GM21390 (cell line): ENCODE results near the gene GUCY1A2.

Source experiments
- ATAC-seq: cut with Tn5 transposase; IDR thresholded peaks from one replicate; pipeline ENCODE4 v1.9.1; 2021; ENCODE audit not compliant: unreplicated experiment

The GUCY1A2 gene

GRCh38 chr11:106679181-106679580 lies 339.1 kb downstream of the GUCY1A2 start:
- ATAC-seq, result no peak

GRCh38 chr11:106670069-106670468 lies 348.2 kb downstream of the GUCY1A2 start:
- ATAC-seq, result no peak

DNA sequence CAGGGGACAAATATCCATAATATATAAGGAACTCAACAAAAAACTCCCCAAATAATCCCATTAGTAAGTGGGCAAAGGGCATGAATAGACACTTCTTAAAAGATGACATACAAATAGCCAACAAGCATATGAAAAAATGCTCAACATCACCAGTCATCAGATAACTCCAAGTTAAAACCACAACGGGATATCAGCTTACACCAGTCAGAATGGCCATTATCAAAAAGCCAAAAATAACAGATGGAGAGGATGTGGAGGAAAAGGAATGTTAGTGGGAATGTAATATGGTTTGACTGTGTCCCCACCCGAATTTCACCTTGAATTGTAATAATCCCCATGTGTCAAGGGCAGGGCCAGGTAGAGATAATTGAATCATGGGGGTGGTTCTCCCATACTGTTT lies 350.1 kb downstream of the GUCY1A2 start:
- no peak for ATAC-seq

DNA sequence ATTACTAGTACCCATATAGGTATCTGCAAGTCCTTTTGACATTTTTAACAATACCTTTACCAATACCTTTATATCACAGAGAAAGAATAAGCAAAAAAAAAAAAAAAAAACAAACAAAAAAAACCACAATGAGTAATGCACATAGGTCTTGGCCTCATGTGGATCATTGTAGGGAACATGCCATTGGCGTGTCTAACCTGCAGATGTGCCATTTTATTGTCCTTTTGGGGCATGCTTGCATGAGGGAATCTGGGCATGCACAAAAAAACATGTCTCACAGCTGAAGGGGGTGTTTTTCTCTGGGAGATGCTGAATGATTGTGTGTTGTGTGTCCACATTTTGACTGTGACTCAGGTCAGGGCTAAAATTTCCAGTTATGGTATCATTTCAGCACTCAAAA lies 361.6 kb downstream of the GUCY1A2 start:
- no peak for ATAC-seq

GRCh38 chr11:106644824-106645223 lies 373.5 kb downstream of the GUCY1A2 start:
- no peak for ATAC-seq

DNA sequence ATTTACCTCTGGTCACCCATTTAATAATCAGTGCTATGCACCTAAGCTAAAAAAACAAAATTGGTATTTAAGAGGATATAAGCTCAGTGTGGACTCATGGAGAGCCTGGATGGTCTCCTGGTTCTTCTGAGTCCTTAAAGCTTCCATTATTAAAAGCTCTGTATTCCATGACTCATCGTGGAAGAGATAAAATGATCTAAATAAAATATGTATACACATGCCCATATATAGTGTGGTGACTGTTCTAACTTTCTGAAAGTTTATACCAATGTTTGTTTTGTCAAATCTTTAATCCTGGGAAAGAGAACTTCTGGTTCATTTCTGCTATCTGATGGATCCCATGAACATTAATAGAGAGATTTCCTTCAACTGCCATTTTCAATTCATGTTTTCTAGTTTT lies 375.9 kb downstream of the GUCY1A2 start:
- ATAC-seq, result no peak

DNA sequence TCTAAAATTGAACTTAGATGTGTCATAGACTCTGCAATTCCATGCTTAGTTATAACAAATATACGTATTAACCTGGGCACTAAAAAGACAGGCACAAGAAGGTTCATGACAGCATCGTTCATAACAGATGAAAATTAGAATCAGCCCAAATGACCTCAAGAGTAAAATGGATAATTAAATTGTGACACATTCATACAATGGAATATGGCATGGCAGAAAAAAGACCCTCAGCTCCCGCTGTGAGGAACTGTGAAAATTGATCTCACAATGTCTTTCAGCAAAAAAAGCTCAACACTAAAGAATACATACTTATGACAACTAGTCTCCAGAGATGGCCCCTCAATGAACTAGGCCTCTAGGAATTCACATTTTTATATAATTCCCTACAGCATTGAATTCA lies 386.0 kb downstream of the GUCY1A2 start:
- no peak for ATAC-seq

DNA sequence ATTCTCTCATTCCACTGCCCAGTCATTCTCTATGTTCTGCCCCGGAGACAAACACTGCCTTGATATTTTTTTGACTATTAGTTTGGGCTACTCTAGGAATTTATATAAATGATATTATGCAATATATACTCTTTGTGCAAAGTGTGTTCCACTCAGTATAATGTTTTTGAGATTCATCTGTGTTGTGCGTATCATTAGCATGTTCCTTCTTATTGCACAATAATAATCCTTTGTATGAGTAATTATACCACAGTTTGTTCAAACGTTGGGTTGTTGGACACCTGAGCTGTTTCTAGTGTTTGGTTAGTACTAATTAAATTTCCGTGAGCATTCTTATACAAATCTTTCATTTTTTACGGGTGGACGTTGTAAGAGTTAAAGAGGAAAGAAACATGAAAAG lies 390.6 kb downstream of the GUCY1A2 start:
- ATAC-seq, result no peak

GRCh38 chr11:106625566-106625965 lies 392.7 kb downstream of the GUCY1A2 start:
- no peak for ATAC-seq

DNA sequence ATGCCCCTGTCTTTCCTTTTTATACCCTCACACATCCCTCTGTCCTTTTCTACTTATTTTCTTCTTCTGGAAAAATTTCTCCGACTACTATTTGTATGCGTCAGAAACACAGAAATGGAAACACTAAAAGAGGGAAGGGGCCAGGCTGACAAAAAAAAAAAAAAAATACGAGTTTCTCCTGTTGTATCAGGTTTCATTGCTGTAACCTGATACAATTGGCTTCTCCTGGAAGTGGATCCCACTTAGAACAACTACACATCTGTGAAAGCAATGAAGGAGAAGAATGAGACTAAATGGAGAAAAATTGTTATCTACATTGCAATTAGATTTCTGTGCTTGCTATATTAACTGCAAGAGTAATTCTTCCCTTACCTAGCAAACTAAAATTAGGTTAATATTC lies 393.9 kb downstream of the GUCY1A2 start:
- no peak for ATAC-seq
